GM18861 (cell line): ENCODE results near the gene STOML1.

Source experiments
- ATAC-seq: cut with Tn5 transposase; IDR thresholded peaks from one replicate; pipeline ENCODE4 v1.9.1; 2021; ENCODE audit not compliant: unreplicated experiment

Gene STOML1

GRCh38 chr15:73934281-73934680, 57.8 kb downstream of the STOML1 start:
- ATAC-seq, result no peak

- ATAC-seq, result no peak
These were observed 59.5 kb downstream of the STOML1 start for GRCh38 chr15:73932381-73933191.

GRCh38 chr15:73931441-73931840, 60.7 kb downstream of the STOML1 start:
- ATAC-seq, result no peak

GRCh38 chr15:73930790-73931281, 61.3 kb downstream of the STOML1 start:
- no peak for ATAC-seq

- ATAC-seq, result no peak
These were observed 61.7 kb downstream of the STOML1 start for GRCh38 chr15:73930371-73930770.

GRCh38 chr15:73928971-73929627, 63.0 kb downstream of the STOML1 start:
- ATAC-seq, result no peak
